Measurements from ENCODE around the gene KIF20A. TPM values are rescaled to one million over a fixed set of nuclear protein-coding genes. Genes with fewer than 3 reads are reported as not detected.

KIF20A gene
- total RNA-seq, 1 experiment from 2014 or later, result 88.6 TPM

GRCh38 chr5:138230261-138230660 is 51.3 kb downstream of the KIF20A start:
- no peaks in the 10 kb centered on the region for H4K20me1 ChIP-seq (ENCODE audit: insufficient read depth)
- no peak overlapping the region for H3K27ac ChIP-seq
- no peaks in the 10 kb centered on the region for H3K27me3 ChIP-seq (ENCODE audit: insufficient read depth, low read depth)
- no peak for DNase-seq
- H3K4me3 ChIP-seq, result no peak overlapping the region
- H3K9me3 ChIP-seq (ENCODE audit: insufficient read depth, low read depth), result peaks cover 13% of the 10 kb centered on the region
- CTCF ChIA-PET, result no interaction called here
- no peaks in the 10 kb centered on the region for H3K79me2 ChIP-seq (ENCODE audit: low read depth)
- TF ChIP-seq CTCF (conservative IDR thresholded peaks at IDR 0.05) (no peak), EZH2 (IDR thresholded peaks at IDR 0.05; ENCODE audit: low read depth) (no peak)
- no TSS peak for BruUV-seq (replicated peaks)
- H3K36me3 ChIP-seq (ENCODE audit: low read depth), result no peaks in the 10 kb centered on the region
- no peak overlapping the region for H3K4me2 ChIP-seq
- POLR2A ChIA-PET (ENCODE audit: unreplicated experiment), result no interaction called here
- H2AFZ ChIP-seq, result no peak overlapping the region
- no peaks in the 10 kb centered on the region for H3F3A ChIP-seq (ENCODE audit: insufficient read depth, low read depth)
- intact Hi-C loops (cut with micrococcal nuclease; ENCODE audit: unreplicated experiment), result no loop called here
- no peaks in the 10 kb centered on the region for H3K4me1 ChIP-seq (replicated peaks; ENCODE audit: insufficient read depth)
- no peaks in the 10 kb centered on the region for H3K9me2 ChIP-seq (ENCODE audit: insufficient read depth)

DNA sequence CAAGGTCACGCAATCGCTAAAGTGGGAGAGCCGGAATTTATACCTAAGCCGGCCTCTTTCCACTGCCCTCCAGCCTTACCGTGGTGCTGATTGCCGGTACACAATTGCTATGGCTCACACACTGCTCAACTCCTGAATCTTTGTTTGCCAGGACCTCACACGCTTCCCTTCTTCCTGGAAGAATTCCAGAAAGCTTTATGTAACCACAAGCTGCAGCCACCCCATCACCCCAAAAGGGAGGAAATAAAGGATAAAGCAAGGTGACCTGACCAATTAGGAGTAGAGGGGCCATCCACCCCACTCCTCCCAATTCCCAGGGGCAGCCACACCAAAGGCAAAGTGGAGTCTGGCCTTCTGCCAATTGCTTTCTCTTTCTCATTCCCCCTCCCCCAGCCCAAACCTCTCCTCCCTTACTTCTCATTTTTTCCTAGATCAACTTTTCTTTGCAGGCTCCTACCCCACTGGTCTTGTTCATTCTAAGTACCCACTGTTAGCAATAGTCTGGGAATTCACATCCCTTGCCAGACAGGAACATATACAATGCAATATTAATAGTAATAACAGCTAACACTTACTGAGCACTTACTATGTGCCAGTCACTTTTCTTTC is 52.2 kb downstream of the KIF20A start:
- Histone ChIP-seq H3K9me2 (ENCODE audit: insufficient read depth) (no peaks in the 10 kb centered on the region), H3K4me2 (no peak overlapping the region), H4K20me1 (ENCODE audit: insufficient read depth) (no peaks in the 10 kb centered on the region), H3K4me3 (no peak overlapping the region), H3K36me3 (ENCODE audit: low read depth) (no peaks in the 10 kb centered on the region), H3F3A (ENCODE audit: insufficient read depth, low read depth) (no peaks in the 10 kb centered on the region), H3K27ac (no peak overlapping the region), H3K79me2 (ENCODE audit: low read depth) (no peaks in the 10 kb centered on the region), H3K27me3 (ENCODE audit: insufficient read depth, low read depth) (no peaks in the 10 kb centered on the region), H2AFZ (no peak overlapping the region), H3K9me3 (ENCODE audit: insufficient read depth, low read depth) (peaks cover 10% of the 10 kb centered on the region), H3K4me1 (replicated peaks; ENCODE audit: insufficient read depth) (no peaks in the 10 kb centered on the region)
- TF ChIP-seq EZH2 (IDR thresholded peaks at IDR 0.05; ENCODE audit: low read depth), result no peak
- TF ChIP-seq CTCF (conservative IDR thresholded peaks at IDR 0.05), result no peak
- BruUV-seq (replicated peaks), result no TSS peak
- intact Hi-C loops (cut with micrococcal nuclease; ENCODE audit: unreplicated experiment), result no loop called here
- CTCF ChIA-PET, result no interaction called here
- DNase-seq, result peak in 1 of 2 experiments; percentile 27
- POLR2A ChIA-PET (ENCODE audit: unreplicated experiment), result no interaction called here

DNA sequence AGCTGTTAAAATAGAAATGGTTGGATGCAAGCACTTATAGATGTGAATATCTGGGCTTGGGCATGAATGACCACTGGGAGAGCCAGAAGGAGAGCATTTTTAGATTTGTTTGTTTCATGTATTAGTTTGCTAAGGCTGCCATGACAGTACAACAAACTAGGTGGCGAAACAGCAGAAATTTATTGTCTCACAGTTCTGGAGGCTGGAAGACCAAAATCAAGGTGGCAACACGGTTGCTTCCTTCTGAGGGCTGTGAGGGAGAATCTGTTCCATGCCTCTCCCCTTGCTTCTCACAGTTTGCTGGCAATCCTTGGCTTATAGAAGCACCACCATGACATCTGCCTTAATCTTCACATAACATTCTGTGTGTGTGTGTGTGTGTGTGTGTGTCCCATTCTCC is 54.4 kb downstream of the KIF20A start:
- peaks cover 5% of the 10 kb centered on the region; the same call in 1 of the 2 replicates for H3K27me3 ChIP-seq (ENCODE audit: insufficient read depth, low read depth)
- H3K4me1 ChIP-seq (replicated peaks; ENCODE audit: insufficient read depth), result no peaks in the 10 kb centered on the region
- no peaks in the 10 kb centered on the region for H3F3A ChIP-seq (ENCODE audit: insufficient read depth, low read depth)
- TF ChIP-seq EZH2 (IDR thresholded peaks at IDR 0.05; ENCODE audit: low read depth), result no peak
- no peak overlapping the region for H3K4me2 ChIP-seq
- DNase-seq, result no peak
- H3K9me3 ChIP-seq (ENCODE audit: insufficient read depth, low read depth), result no peaks in the 10 kb centered on the region
- ChIA-PET POLR2A (ENCODE audit: unreplicated experiment) (no interaction called here), CTCF (interaction anchor here (0.5 kb wide), 1 partner anchor 1380 kb away, joined by 6 read pairs; no protein-coding TSS in a partner anchor)
- no peaks in the 10 kb centered on the region for H3K36me3 ChIP-seq (ENCODE audit: low read depth)
- H3K27ac ChIP-seq, result no peak overlapping the region
- no peak overlapping the region for H3K4me3 ChIP-seq
- no peak overlapping the region for H2AFZ ChIP-seq
- BruUV-seq (replicated peaks), result no TSS peak
- H3K79me2 ChIP-seq (ENCODE audit: low read depth), result no peaks in the 10 kb centered on the region
- no peaks in the 10 kb centered on the region for H4K20me1 ChIP-seq (ENCODE audit: insufficient read depth)
- intact Hi-C loops (cut with micrococcal nuclease; ENCODE audit: unreplicated experiment), result no loop called here
- H3K9me2 ChIP-seq (ENCODE audit: insufficient read depth), result no peaks in the 10 kb centered on the region

- H3K4me2 ChIP-seq, result no peak overlapping the region
- POLR2A ChIA-PET (ENCODE audit: unreplicated experiment), result interaction anchor here (0.6 kb wide), 1 partner anchor 72 kb away, joined by 5 read pairs; no protein-coding TSS in a partner anchor
- no peak overlapping the region for H2AFZ ChIP-seq
- H3K79me2 ChIP-seq (ENCODE audit: low read depth), result no peaks in the 10 kb centered on the region
- H3K27ac ChIP-seq, result no peak overlapping the region
- no peaks in the 10 kb centered on the region for H3K9me2 ChIP-seq (ENCODE audit: insufficient read depth)
- no peak for TF ChIP-seq CTCF (conservative IDR thresholded peaks at IDR 0.05)
- TF ChIP-seq EZH2 (IDR thresholded peaks at IDR 0.05; ENCODE audit: low read depth), result no peak
- no peaks in the 10 kb centered on the region for H3K36me3 ChIP-seq (ENCODE audit: low read depth)
- intact Hi-C loops (cut with micrococcal nuclease; ENCODE audit: unreplicated experiment), result no loop called here
- no peaks in the 10 kb centered on the region for H3K4me1 ChIP-seq (replicated peaks; ENCODE audit: insufficient read depth)
- H3K27me3 ChIP-seq (ENCODE audit: insufficient read depth, low read depth), result peaks cover 13% of the 10 kb centered on the region
- CTCF ChIA-PET, result no interaction called here
- H4K20me1 ChIP-seq (ENCODE audit: insufficient read depth), result no peaks in the 10 kb centered on the region
- no peak for DNase-seq
- BruUV-seq (replicated peaks), result no TSS peak
- H3F3A ChIP-seq (ENCODE audit: insufficient read depth, low read depth), result no peaks in the 10 kb centered on the region
- no peaks in the 10 kb centered on the region for H3K9me3 ChIP-seq (ENCODE audit: insufficient read depth, low read depth)
- no peak overlapping the region for H3K4me3 ChIP-seq
These were observed 55.7 kb downstream of the KIF20A start for GRCh38 chr5:138234651-138235050.
